Muscle layer of duodenum (tissue), 2 donors: Measurements from ENCODE around the gene FAM186B.

ENCODE experiments used
- H3K27ac ChIP-seq: one replicate; pipeline ENCODE4 v1.7.0; 2013; ENCODE audit warnings: mild to moderate bottlenecking, low read length
- H3K27me3 ChIP-seq: one replicate; pipeline ENCODE4 v1.7.0; 2013; ENCODE audit warnings: low read depth, mild to moderate bottlenecking, control low read depth, low read length
- H3K36me3 ChIP-seq, 2 donors: one replicate each; pipeline ENCODE4 v1.7.0; 2013; ENCODE audit warnings: low read length in 2 of 2, control low read depth in 1 of 2, mild to moderate bottlenecking in 1 of 2; ENCODE audit not compliant: insufficient read depth in 2 of 2, control insufficient read depth in 1 of 2
- H3K4me1 ChIP-seq, 2 donors: one replicate each; pipeline ENCODE4 v1.7.0; 2013; ENCODE audit warnings: low read length in 2 of 2, mild to moderate bottlenecking in 2 of 2, control low read depth in 1 of 2, moderate library complexity in 1 of 2; ENCODE audit not compliant: insufficient read depth in 2 of 2, control insufficient read depth in 1 of 2
- H3K4me3 ChIP-seq, 2 donors: one replicate each; pipeline ENCODE4 v1.7.0; 2013; ENCODE audit warnings: low read length in 2 of 2, low read depth in 1 of 2, mild to moderate bottlenecking in 1 of 2
- H3K9me3 ChIP-seq, 2 donors: one replicate each; pipeline ENCODE4 v1.7.0; 2013; ENCODE audit warnings: low read length in 2 of 2, control low read depth in 1 of 2, mild to moderate bottlenecking in 1 of 2; ENCODE audit not compliant: control insufficient read depth in 1 of 2
- donor health status: healthy.

The FAM186B gene

DNA sequence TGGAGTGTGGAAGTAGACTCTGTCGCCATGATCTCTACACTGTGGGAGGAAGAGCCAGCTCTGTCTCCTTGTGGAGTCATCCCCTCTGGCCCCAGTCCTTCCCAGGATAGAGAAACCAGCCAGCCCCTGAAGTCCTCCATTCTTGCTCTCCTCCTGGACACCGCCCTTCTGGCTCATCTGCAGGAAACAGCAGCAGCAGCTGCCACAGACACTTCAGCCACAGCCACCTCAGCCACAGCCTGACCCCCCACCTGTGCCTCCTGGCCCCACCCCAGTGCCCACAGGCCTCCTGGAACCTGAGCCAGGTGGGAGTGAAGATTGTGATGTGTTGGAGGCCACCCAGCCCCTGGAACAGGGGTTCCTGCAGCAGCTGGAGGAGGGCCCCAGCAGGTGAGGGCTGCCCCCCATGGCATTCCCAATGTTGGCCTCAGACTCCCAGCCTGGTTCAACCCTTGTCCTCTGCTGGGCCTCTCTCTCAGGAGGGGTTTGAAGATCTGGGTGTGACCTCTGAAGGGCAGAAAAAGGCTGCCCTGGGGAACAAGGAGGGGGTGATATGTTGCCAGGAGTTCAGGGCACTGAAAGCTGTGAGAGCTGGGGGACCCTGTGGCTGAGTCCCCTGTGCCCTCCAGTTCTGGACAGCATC, 28.4 kb upstream of the FAM186B start:
- Histone ChIP-seq H3K27me3 (no peaks in the 10 kb centered on the region), H3K4me3 (no peak overlapping the region), H3K4me1 (peaks cover 4 to 16% of the 10 kb centered on the region in 2 donors), H3K9me3 (no peaks in the 10 kb centered on the region), H3K36me3 (peaks cover 5 to 11% of the 10 kb centered on the region in 2 donors), H3K27ac (no peak overlapping the region)

GRCh38 chr12:49632986-49633702, 27.7 kb upstream of the FAM186B start:
- H3K36me3 ChIP-seq: peaks cover 3 to 11% of the 10 kb centered on the region in 2 donors

GRCh38 chr12:49632401-49632800, 27.0 kb upstream of the FAM186B start:
- Histone ChIP-seq H3K4me3 (no peak overlapping the region), H3K27me3 (no peaks in the 10 kb centered on the region), H3K36me3 (peaks cover 0 to 11% of the 10 kb centered on the region in 2 donors)

More at GRCh38 chr12:49632986-49633702, 27.7 kb upstream of the FAM186B start:
- H3K4me1 ChIP-seq: peaks cover 4 to 16% of the 10 kb centered on the region in 2 donors
- H3K4me3 ChIP-seq: no peak overlapping the region
- H3K27me3 ChIP-seq: no peaks in the 10 kb centered on the region
- H3K27ac ChIP-seq: no peak overlapping the region
- no peaks in the 10 kb centered on the region for H3K9me3 ChIP-seq

DNA sequence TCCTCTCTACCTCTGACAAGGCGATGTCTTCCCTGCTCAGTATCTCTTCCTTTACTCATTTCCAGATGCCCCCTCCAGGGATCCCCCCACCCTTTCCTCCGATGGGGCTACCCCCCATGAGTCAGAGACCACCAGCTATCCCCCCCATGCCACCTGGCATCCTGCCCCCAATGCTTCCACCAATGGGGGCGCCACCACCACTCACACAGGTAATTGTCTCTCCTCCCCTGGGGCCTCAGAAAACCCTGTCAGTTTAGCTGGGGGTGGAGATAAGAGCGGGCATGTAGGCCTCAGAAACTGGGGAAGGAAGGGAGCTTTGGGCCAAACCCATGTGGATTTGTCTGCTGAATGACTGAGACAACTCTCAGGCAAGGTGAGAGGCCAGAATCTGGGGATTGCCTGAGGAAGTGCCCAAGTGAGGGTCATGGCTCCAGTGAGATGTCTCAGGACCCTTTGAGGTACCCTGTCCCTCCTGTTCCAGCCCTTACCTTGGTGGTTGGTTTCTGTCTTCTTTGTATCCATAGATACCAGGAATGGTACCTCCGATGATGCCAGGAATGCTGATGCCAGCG, 26.0 kb upstream of the FAM186B start:
- Histone ChIP-seq H3K9me3 (no peaks in the 10 kb centered on the region), H3K27ac (no peak overlapping the region), H3K27me3 (no peaks in the 10 kb centered on the region), H3K4me1 (peaks cover 0 to 3% of the 10 kb centered on the region in 2 donors), H3K4me3 (no peak overlapping the region), H3K36me3 (peaks cover 0 to 11% of the 10 kb centered on the region in 2 donors)

More at GRCh38 chr12:49632401-49632800, 27.0 kb upstream of the FAM186B start:
- H3K27ac ChIP-seq: no peak overlapping the region
- no peaks in the 10 kb centered on the region for H3K9me3 ChIP-seq
- peaks cover 4 to 13% of the 10 kb centered on the region in 2 donors for H3K4me1 ChIP-seq

GRCh38 chr12:49627752-49628360, 22.4 kb upstream of the FAM186B start:
- H3K9me3 ChIP-seq: no peaks in the 10 kb centered on the region
- H3K27ac ChIP-seq: no peak overlapping the region
- no peaks in the 10 kb centered on the region for H3K27me3 ChIP-seq
- no peaks in the 10 kb centered on the region for H3K36me3 ChIP-seq
- no peak overlapping the region for H3K4me3 ChIP-seq
- H3K4me1 ChIP-seq: peaks cover 0 to 3% of the 10 kb centered on the region in 2 donors

DNA sequence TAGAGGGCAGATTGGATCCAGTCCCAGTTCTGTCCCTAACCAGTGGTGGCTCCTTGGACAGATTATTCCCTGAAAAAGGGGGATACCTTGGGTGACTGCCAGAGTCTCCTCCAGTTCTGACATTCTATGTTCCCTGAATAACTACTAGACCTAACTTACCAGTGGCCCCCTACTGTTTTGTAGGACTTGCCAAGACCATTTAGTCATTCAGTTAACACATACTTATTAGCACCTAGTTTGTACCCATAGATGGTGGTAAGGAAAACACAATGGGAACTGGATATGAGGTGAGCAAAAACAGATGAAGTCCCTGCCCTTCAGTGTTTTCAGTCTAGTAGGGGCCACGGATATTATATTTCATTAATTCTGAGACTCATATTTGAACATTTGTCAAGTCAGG, 21.4 kb upstream of the FAM186B start:
- H3K4me1 ChIP-seq: peaks cover 0 to 12% of the 10 kb centered on the region in 2 donors
- no peak overlapping the region for H3K4me3 ChIP-seq
- no peaks in the 10 kb centered on the region for H3K9me3 ChIP-seq
- no peaks in the 10 kb centered on the region for H3K36me3 ChIP-seq
- H3K27ac ChIP-seq: no peak overlapping the region
- H3K27me3 ChIP-seq: no peaks in the 10 kb centered on the region

DNA sequence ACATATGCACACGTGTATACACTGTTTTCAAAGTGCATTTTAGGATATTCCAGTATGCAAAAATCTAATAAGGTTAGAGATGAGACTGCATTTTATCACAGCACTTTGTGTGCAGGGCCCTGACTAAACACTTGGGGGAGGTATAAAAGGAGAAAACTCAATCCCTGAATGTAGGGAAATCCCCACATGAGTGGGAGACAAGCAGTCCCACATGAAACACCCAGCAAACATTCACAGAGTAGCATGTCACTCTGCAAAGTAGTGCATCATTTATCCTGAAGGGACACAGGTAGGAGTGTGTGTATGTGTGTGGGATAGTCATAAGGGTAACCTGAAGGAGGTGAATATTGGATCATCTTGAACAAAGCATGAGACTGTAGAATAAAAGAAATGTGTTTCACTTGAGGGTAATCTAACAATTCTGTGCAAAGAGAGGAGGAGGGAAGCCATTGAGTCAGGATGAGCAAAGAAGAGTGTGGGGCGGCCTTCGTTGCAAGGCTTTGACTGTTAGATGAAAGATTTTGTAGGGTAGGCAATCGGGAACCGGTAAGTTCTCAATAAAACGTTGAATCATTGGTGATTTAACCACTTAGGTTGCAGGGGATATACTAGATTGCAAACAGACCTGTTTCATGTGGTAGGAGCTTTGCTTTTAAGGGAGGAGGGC, 20.9 kb upstream of the FAM186B start:
- H3K27ac ChIP-seq: no peak overlapping the region

GRCh38 chr12:49624921-49625577, 19.6 kb upstream of the FAM186B start:
- no peak overlapping the region for H3K4me3 ChIP-seq
- H3K9me3 ChIP-seq: no peaks in the 10 kb centered on the region
- H3K27me3 ChIP-seq: no peaks in the 10 kb centered on the region
- no peak overlapping the region for H3K27ac ChIP-seq
- H3K4me1 ChIP-seq: peaks cover 0 to 17% of the 10 kb centered on the region in 2 donors
- H3K36me3 ChIP-seq: no peaks in the 10 kb centered on the region

More for the DNA sequence above, 20.9 kb upstream of the FAM186B start:
- no peaks in the 10 kb centered on the region for H3K36me3 ChIP-seq
- H3K4me1 ChIP-seq: peaks cover 0 to 17% of the 10 kb centered on the region in 2 donors
- no peaks in the 10 kb centered on the region for H3K9me3 ChIP-seq
- H3K4me3 ChIP-seq: no peak overlapping the region
- no peaks in the 10 kb centered on the region for H3K27me3 ChIP-seq

DNA sequence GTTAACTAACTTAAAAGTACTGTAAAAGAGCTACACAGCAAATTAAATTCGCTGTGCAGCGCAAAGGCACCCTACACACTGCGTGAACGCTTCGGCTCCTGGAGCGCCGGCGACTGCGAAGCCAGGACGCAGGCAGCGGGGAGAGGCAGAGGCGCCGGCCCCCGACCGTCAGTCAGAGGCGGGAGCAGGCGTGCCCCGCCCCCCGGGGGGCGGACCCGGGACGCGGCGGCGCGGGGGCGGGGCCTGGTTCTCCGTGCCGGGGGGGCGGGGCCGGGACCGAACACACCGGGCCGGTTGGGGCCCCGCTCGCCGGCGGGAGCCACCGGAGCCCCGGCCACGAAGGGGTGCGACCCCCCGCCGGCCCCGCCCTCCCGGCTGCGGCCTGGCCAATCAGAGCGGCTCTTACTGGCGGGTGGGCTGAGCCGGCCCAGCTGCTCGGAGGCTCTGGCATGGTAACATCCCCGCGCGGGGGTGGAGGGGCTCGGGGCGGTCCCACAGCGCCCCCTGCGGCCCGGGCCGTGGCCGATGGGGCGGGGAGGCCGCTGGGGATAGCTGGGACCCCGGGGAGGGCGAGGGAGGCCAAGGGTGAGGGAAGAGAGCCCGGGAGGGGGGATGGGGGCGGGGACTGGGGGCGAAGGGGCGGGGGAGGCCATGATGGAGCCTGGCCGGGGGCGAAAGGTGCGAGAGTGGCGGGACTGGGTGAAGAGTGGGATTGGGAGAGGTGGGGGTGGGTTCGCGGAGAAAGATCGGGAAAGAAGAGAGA, 17.9 kb upstream of the FAM186B start, which contains the start of gene PRPF40B:
TSS of gene PRPF40B (plus strand) at position 420 of the 763 bp plus-strand sequence. CDS start at position 450, 30 bp downstream.
- H3K36me3 ChIP-seq: no peaks in the 10 kb centered on the region
- peaks cover 0 to 17% of the 10 kb centered on the region in 2 donors for H3K4me1 ChIP-seq
- no peaks in the 10 kb centered on the region for H3K9me3 ChIP-seq
- H3K4me3 ChIP-seq: peak within 1 kb of the TSS; percentile 70 to 73
- H3K27ac ChIP-seq: peak within 1 kb of the TSS; percentile 67
- no peaks in the 10 kb centered on the region for H3K27me3 ChIP-seq
